Uterus (tissue), 4 donors: Measurements from ENCODE around the gene PRAC2. TPM values are rescaled to one million over a fixed set of nuclear protein-coding genes. Genes with fewer than 3 reads are reported as not detected.

Source experiments
- DNase-seq, 2 donors: peaks; one replicate each; pipeline ENCODE4 v3.0.0-alpha.2; 2019 to 2020
- H3K27ac ChIP-seq, 2 donors: fragments of 200-600 bp; sonication (generic); 1 replicate in 1 of 2; 2 replicates in 1 of 2; pipeline ENCODE4 v1.5.1; 2016 to 2018
- H3K27me3 ChIP-seq, 2 donors: fragments of 200-600 bp; sonication (generic); one replicate each; pipeline ENCODE4 v1.5.1; 2018 to 2019; ENCODE audit warnings: control low read depth in 1 of 2
- H3K36me3 ChIP-seq, 2 donors: fragments of 200-600 bp; sonication (generic); one replicate each; pipeline ENCODE4 v1.5.1; 2019; ENCODE audit warnings: control low read depth in 1 of 2
- H3K4me1 ChIP-seq, 2 donors: fragments of 200-600 bp; sonication (generic); one replicate each; pipeline ENCODE4 v1.5.1; 2018 to 2019; ENCODE audit warnings: control low read depth in 1 of 2
- H3K4me3 ChIP-seq, 2 donors: fragments of 200-600 bp; sonication (generic); 1 replicate in 1 of 2; 2 replicates in 1 of 2; pipeline ENCODE4 v1.5.1; 2018 to 2019; ENCODE audit warnings: mild to moderate bottlenecking in 1 of 2
- H3K9me3 ChIP-seq, 2 donors: fragments of 200-600 bp; sonication (generic); one replicate each; pipeline ENCODE4 v1.5.1; 2019; ENCODE audit warnings: control low read depth in 1 of 2
- POLR2A ChIP-seq, 2 donors: fragments of 450-650 bp; IDR thresholded peaks; one replicate each; pipeline ENCODE4 v1.6.1; 2016; ENCODE audit warnings: antibody characterized with exemption in 2 of 2, mild to moderate bottlenecking in 1 of 2, moderate library complexity in 1 of 2
- intact Hi-C: fragments of 100-400 bp; cut with DNase I; formaldehyde crosslinking; loops from one replicate; pipeline ENCODE4 v1.15.1; 2023; ENCODE audit warnings: low total_unique reads
- microRNA counts, 2 donors: library from miRNA; unstranded; fragments of <30 nt; microRNA quantifications; one replicate each; lab custom pipeline; 2016 to 2017
- microRNA-seq: library from miRNA; unstranded; fragments of <30 nt; microRNA quantifications from one replicate; pipeline ENCODE4, GENCODE V29; 2016; ENCODE audit warnings: borderline microRNAs expressed, borderline replicate concordance
- small RNA-seq: library from RNA; depleted of rRNA; stranded (forward); fragments of <200 nt; gene quantifications from one replicate; pipeline ENCODE3, GENCODE V24; 2016
- total RNA-seq, 4 donors: library from RNA; depleted of rRNA in 3 of 4; stranded (reverse); fragments of >200 nt in 3 of 4; gene quantifications; one replicate each; pipeline versions ENCODE4 v1.1.0 to v1.2.4, GENCODE V29; 2014 to 2023
- TF ChIP-seq, protein P1 (sequence below), 4 experiments: fragments of 200-600 bp in 2 of 4; fragments of 450-650 bp in 2 of 4; sonication (generic) in 2 of 4; IDR thresholded peaks; one replicate each; pipeline ENCODE4 v1.5.1; 2016 to 2019; ENCODE audit warnings: antibody characterized with exemption in 4 of 4, mild to moderate bottlenecking in 2 of 4, moderate library complexity in 1 of 4
- donor health status: DM: yes; HTN: yes; CAD: no.

The PRAC2 gene
- total RNA-seq, 4 donors from 2014 or later = not detected

DNA sequence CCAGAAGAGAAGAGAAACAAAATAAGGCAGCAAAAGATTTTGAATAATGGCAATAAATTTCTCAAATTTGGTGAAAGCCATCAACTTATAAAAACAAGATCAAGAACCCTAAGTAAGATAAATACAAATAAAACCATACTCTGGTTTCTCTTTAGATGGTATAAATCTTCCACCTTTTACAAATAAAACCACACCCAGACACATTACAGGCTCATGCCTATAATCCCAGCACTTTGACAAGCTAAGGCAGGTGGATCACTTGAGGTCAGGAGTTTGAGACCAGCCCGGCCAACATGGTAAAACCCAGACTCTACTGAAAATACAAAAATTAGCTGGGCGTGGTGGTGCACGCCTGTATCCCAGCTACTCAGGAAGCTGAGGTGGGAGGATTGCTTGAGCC lies 50.3 kb downstream of the PRAC2 start:
- Histone ChIP-seq H3K4me1 (no peaks in the 10 kb centered on the region), H3K36me3 (no peaks in the 10 kb centered on the region), H3K27ac (no peak overlapping the region), H3K9me3 (no peaks in the 10 kb centered on the region), H3K27me3 (peaks cover 0 to 5% of the 10 kb centered on the region in 2 donors), H3K4me3 (no peak overlapping the region)
- DNase-seq = no peak
- intact Hi-C loops = no loop called here
- TF ChIP-seq, protein P1, sequence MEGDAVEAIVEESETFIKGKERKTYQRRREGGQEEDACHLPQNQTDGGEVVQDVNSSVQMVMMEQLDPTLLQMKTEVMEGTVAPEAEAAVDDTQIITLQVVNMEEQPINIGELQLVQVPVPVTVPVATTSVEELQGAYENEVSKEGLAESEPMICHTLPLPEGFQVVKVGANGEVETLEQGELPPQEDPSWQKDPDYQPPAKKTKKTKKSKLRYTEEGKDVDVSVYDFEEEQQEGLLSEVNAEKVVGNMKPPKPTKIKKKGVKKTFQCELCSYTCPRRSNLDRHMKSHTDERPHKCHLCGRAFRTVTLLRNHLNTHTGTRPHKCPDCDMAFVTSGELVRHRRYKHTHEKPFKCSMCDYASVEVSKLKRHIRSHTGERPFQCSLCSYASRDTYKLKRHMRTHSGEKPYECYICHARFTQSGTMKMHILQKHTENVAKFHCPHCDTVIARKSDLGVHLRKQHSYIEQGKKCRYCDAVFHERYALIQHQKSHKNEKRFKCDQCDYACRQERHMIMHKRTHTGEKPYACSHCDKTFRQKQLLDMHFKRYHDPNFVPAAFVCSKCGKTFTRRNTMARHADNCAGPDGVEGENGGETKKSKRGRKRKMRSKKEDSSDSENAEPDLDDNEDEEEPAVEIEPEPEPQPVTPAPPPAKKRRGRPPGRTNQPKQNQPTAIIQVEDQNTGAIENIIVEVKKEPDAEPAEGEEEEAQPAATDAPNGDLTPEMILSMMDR (IDR thresholded peaks at IDR 0.05) = no peak
- no peak for TF ChIP-seq POLR2A (IDR thresholded peaks at IDR 0.05)

MicroRNAs within 50 kb of the gene (microRNA counts, 767-probe panel; counts per million panel counts)
- microRNA hsa-miR-3185 (lab: Ali Mortazavi, UCI) = 0 counts per million in 2 donors

Small RNA genes within 50 kb of the gene (microRNA-seq; reads per million reads assigned to microRNA genes)
- not detected for gene MIR3185

Small RNA genes within 50 kb of the gene (small RNA-seq; reads per million reads assigned to genes)
- gene AC091179.2 (not detected), gene COX6B1P2 (not detected), gene MIR3185 (not detected), gene RF02132 (not detected), gene RF02133 (not detected), gene RN7SL125P (not detected)

Other genes starting within 250 kb of the PRAC2 start
- not detected for gene HOXB1, start 192.2 kb upstream of the PRAC2 start, total RNA-seq
- 10 to 100 TPM in 3 of 4 donors, 1 to 10 TPM in 1; 4.6 to 24.4 (median 17.4) TPM for gene HOXB2, start 178.1 kb upstream of the PRAC2 start, total RNA-seq
- 1 to 10 TPM in 2 of 4 donors, under 1 TPM in 1, not detected in 1; 0.88 to 6.9 (median 5.5) TPM for gene HOXB4, start 144.8 kb upstream of the PRAC2 start, total RNA-seq
- gene HOXB3, start 132.9 kb upstream of the PRAC2 start, total RNA-seq = 10 to 100 TPM; 10.6 to 30.0 (median 18.0) TPM
- 1 to 10 TPM in 1 of 4 donors, under 1 TPM in 2, not detected in 1; 0.55 to 2.5 (median 0.59) TPM for gene HOXB5, start 129.4 kb upstream of the PRAC2 start, total RNA-seq
- 10 to 100 TPM in 1 of 4 donors, 1 to 10 TPM in 1, under 1 TPM in 1, not detected in 1; 0.88 to 18.2 (median 7.3) TPM for gene HOXB6, start 118.2 kb upstream of the PRAC2 start, total RNA-seq
- gene HOXB7, start 112.2 kb upstream of the PRAC2 start, total RNA-seq = 1 to 10 TPM in 3 of 4 donors, not detected in 1; 1.0 to 6.9 (median 3.5) TPM
- 1 to 10 TPM in 2 of 4 donors, under 1 TPM in 1, not detected in 1; 0.29 to 9.5 (median 1.9) TPM for gene HOXB8, start 107.9 kb upstream of the PRAC2 start, total RNA-seq
- 1 to 10 TPM in 1 of 4 donors, under 1 TPM in 1, not detected in 2; 0.43 to 1.0 TPM for gene HOXB9, start 96.8 kb upstream of the PRAC2 start, total RNA-seq
- not detected for gene PRAC1, start 667 bp upstream of the PRAC2 start, total RNA-seq
- not detected for gene HOXB13, start 5.6 kb downstream of the PRAC2 start, total RNA-seq
- gene TTLL6, start 94.0 kb downstream of the PRAC2 start, total RNA-seq = under 1 TPM in 2 of 4 donors, not detected in 2; 0.41 to 0.91 TPM
- gene CALCOCO2, start 107.8 kb downstream of the PRAC2 start, total RNA-seq = 100 to 1,000 TPM in 2 of 4 donors, 10 to 100 TPM in 2; 40.9 to 318 (median 118) TPM
- 10 to 100 TPM; 12.8 to 45.9 (median 23.8) TPM for gene ATP5MC1, start 169.6 kb downstream of the PRAC2 start, total RNA-seq
- gene UBE2Z, start 185.2 kb downstream of the PRAC2 start, total RNA-seq = 10 to 100 TPM; 25.0 to 77.9 (median 59.4) TPM
- 10 to 100 TPM in 3 of 4 donors, 1 to 10 TPM in 1; 6.9 to 64.6 (median 38.4) TPM for gene SNF8, start 221.7 kb downstream of the PRAC2 start, total RNA-seq
- gene GIP, start 245.4 kb downstream of the PRAC2 start, total RNA-seq = not detected